Measurements from ENCODE around the gene RAPGEF2.
"Not testable (repeated sequence)": the region's sequence is repeated elsewhere in the genome, so short reads cannot be mapped to it uniquely, and the experiment has no call there.

RAPGEF2 gene

GRCh38 chr4:159102622-159103383 is at the start of gene RAPGEF2:
Gene RAPGEF2, plus strand, starts transcription at chr4:159103079. Its CDS starts 1,084 bp downstream, at chr4:159104163.
- peak; percentile 83 for DNase-seq

- DNase-seq, result no peak
Measured at GRCh38 chr4:159055833-159056232, 47.0 kb upstream of the RAPGEF2 start.

GRCh38 chr4:159060161-159060560 is 42.7 kb upstream of the RAPGEF2 start:
- no peak for DNase-seq

GRCh38 chr4:159062381-159062780 is 40.5 kb upstream of the RAPGEF2 start:
- no peak for DNase-seq

GRCh38 chr4:159065513-159066240 is 37.2 kb upstream of the RAPGEF2 start:
- DNase-seq, result no peak

GRCh38 chr4:159068139-159068538 is 34.7 kb upstream of the RAPGEF2 start:
- DNase-seq, result not testable (repeated sequence)

- DNase-seq, result no peak
Measured at GRCh38 chr4:159069922-159070321, 33.0 kb upstream of the RAPGEF2 start.

- no peak for DNase-seq
Measured at GRCh38 chr4:159070742-159071141, 32.1 kb upstream of the RAPGEF2 start.

- DNase-seq, result no peak
Measured at GRCh38 chr4:159071178-159071968, 31.5 kb upstream of the RAPGEF2 start.

- DNase-seq, result no peak
Measured at GRCh38 chr4:159071969-159072765, 30.7 kb upstream of the RAPGEF2 start.

- no peak for DNase-seq
Measured at GRCh38 chr4:159075531-159075932, 27.3 kb upstream of the RAPGEF2 start.

- DNase-seq, result not testable (repeated sequence)
Measured at GRCh38 chr4:159077018-159077417, 25.9 kb upstream of the RAPGEF2 start.

- DNase-seq, result no peak
Measured at GRCh38 chr4:159077702-159078495, 25.0 kb upstream of the RAPGEF2 start.

- DNase-seq, result no peak
Measured at GRCh38 chr4:159079074-159079473, 23.8 kb upstream of the RAPGEF2 start.

GRCh38 chr4:159086606-159087005 is 16.3 kb upstream of the RAPGEF2 start:
- DNase-seq, result no peak

- DNase-seq, result no peak
Measured at GRCh38 chr4:159090255-159090654, 12.6 kb upstream of the RAPGEF2 start.

GRCh38 chr4:159094156-159094555 is 8.7 kb upstream of the RAPGEF2 start:
- DNase-seq, result not testable (repeated sequence)

- no peak for DNase-seq
Measured at GRCh38 chr4:159096434-159096833, 6.4 kb upstream of the RAPGEF2 start.

GRCh38 chr4:159097144-159097543 is 5.7 kb upstream of the RAPGEF2 start:
- DNase-seq, result no peak

- no peak for DNase-seq
Measured at GRCh38 chr4:159097785-159098184, 5.1 kb upstream of the RAPGEF2 start.

GRCh38 chr4:159098482-159099127 is 4.3 kb upstream of the RAPGEF2 start:
- no peak for DNase-seq
